GM18868 (cell line): ENCODE measurements around the gene SMIM23.
"Not testable (repeated sequence)": the region's sequence is repeated elsewhere in the genome, so short reads cannot be mapped to it uniquely, and the experiment has no call there.

Experiments used
- ATAC-seq: cut with Tn5 transposase; IDR thresholded peaks from one replicate; pipeline ENCODE4 v1.9.1; 2021; ENCODE audit warnings: mild to moderate bottlenecking, moderate library complexity; ENCODE audit not compliant: unreplicated experiment

SMIM23 gene

GRCh38 chr5:171771856-171772255 is 13.8 kb upstream of the SMIM23 start:
- no peak for ATAC-seq

- no peak for ATAC-seq
Observed at GRCh38 chr5:171773106-171773505, 12.5 kb upstream of the SMIM23 start.

- ATAC-seq: no peak
Observed at GRCh38 chr5:171774418-171774817, 11.2 kb upstream of the SMIM23 start.

DNA sequence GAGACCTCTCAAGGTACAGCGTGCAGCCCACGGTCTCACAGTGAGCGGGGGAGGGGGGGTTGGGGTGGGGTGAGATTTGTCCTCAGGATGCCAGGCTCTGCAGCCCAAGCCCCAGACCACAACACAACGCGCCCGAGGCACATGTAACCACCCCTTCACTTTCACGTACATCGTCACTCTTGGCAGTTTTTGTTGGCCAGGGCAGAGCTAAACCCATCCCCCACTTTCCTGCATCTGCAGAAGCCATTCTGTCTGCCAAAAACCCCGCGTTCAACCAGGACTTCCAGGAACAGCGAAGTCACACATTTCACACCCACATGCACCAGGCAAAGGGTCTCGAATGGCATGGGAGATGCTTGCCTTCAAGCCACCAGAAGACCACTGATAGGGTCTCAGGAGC is 9.4 kb upstream of the SMIM23 start:
- ATAC-seq: no peak

GRCh38 chr5:171776770-171777759 is 8.6 kb upstream of the SMIM23 start:
- no peak for ATAC-seq

DNA sequence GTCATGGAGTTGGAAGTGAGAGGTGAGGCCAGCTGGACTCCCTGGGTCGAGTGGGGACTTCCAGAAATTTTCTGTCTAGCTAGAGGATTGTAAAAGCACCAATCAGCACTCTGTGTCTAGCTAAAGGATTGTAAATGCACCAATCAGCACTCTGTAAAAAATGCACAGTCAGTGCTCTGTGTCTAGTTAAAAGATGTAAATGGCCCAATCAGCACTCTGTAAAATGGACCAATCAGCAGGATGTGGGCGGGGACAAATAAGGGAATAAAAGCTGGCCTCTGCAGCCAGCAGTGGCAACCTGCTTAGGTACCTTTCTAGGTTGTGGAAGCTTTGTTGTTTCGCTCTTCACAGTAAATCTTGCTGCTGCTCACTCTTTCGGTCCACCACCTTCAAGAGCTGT is 3.9 kb upstream of the SMIM23 start:
- not testable (repeated sequence) for ATAC-seq

- ATAC-seq: no peak
Observed at GRCh38 chr5:171782332-171782966, 3.2 kb upstream of the SMIM23 start.

GRCh38 chr5:171783051-171783450 is 2.6 kb upstream of the SMIM23 start:
- no peak for ATAC-seq

- ATAC-seq: no peak
Observed at GRCh38 chr5:171789353-171789752, 3.7 kb downstream of the SMIM23 start.

DNA sequence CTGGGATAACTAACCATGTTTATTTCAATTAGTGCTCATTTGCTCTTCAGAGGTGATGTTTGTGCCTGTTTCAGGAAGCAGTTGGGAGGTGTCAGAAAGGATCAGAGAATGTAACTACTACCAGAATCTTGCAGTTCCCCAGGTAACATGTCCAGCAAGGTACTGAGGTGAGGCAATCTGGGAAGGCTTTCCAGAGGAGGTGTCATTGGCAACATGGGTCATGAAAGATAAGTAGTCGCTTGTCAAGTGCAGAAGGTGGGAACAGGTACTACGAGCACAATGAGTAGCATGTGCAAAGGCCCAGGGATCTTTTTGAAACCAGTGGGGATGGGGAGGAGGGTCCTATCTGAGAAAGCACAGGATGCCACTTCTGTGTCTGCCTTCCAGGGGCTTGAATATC is 4.8 kb downstream of the SMIM23 start:
- no peak for ATAC-seq

- ATAC-seq: no peak
Observed at GRCh38 chr5:171794470-171794960, 8.9 kb downstream of the SMIM23 start.

- ATAC-seq: no peak
Observed at GRCh38 chr5:171795381-171795780, 9.8 kb downstream of the SMIM23 start.

DNA sequence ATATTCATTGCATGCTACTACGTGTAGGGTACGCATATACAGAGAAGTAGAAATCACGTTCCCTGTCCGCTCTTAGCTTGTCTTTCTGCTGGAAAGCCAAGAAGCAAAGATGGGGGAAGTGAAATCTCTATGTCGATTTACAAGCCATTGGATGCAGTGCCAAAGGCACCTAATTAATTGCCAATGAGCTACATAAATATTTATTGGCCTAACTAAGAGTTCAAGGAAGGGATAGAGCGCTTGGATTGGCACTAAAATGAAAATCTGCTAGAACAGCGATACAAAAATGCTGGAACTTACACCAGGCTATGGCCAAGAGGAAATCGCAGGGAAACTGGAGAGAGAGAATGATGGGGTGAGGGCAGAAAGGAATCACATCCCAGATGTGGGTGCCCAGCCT is 10.8 kb downstream of the SMIM23 start:
- no peak for ATAC-seq

DNA sequence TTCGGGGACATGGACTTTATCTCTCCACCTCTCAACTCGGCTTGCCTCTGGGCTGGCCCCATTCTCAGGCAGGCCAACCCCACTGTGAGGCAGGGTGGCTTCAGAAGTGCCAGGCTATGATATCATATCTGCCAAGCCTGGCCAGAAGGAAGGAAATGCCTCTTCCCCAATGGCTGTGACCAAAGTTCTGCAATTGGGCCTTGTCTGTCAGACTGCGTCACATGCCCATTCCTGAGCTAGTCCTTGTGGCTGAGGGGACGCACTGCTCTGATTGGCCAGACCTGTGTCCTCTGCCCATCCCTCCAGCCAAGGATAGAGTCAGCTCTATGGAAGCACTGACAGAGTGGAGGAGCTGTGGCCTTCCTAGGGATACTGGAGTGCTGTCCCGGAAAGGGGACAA is 11.9 kb downstream of the SMIM23 start:
- no peak for ATAC-seq

- no peak for ATAC-seq
Observed at GRCh38 chr5:171798418-171798817, 12.8 kb downstream of the SMIM23 start.

DNA sequence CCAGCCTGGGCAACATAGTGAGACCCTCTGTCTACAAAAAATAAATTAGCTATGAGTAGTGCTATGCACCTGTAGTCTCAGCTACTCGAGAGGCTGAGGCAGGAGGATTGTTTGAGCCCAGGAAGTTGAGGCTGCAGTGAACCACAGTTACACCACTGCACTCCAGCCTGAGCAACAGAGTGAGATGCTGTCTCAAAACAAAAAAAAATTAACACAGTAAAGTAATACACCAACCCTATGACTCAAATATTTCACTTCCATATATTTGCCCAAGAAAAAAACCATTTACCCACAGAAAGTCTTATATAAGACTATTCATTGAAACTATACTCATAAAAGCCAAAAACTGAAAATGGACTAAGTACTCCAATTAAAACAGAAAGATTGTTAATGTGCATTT is 16.2 kb downstream of the SMIM23 start:
- no peak for ATAC-seq

GRCh38 chr5:171805746-171806145 is 20.1 kb downstream of the SMIM23 start:
- ATAC-seq: no peak

DNA sequence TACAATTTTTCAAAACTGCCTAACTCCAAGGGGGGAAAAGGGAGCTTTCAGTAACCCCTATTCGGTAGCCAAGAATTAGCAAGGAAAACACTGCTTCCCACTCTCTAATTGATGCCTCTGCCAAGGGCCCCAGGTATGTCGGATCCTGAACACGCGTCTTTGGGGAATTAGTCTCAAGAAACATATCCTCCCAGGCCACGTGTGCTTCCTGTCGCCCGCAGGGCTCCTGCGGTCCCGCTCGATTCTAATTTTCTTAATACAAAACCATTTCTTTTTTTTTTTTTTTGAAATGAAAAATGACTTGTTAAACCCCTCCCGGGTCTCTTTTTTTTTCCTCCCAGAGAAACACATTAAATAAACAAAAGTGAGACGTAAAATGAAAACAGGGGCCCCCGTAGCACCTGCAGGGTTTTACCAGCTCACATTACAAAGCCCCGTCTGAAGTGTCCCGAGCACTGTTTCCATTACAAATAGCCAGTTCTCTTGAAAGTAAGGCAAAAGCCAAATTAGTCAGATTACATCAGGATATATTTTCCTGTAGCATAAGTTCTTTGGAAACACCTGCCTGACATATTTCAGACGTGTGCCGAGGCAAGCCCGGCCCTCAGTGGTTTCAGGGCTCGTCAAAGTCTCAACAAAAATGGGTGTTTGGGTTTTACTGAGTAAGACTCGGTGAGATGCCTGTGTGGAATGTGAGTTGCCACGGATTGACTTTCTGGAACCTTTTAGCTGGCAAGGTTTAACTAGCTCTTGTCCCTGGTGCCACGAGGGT is 21.5 kb downstream of the SMIM23 start:
- no peak for ATAC-seq

GRCh38 chr5:171808453-171808852 is 22.8 kb downstream of the SMIM23 start:
- no peak for ATAC-seq

GRCh38 chr5:171808951-171809350 is 23.3 kb downstream of the SMIM23 start:
- no peak for ATAC-seq

GRCh38 chr5:171810227-171810626 is 24.6 kb downstream of the SMIM23 start:
- ATAC-seq: no peak
